HTR-8/SVneo (cell line): ENCODE measurements around the gene HBA1.
"Not testable (repeated sequence)": the region's sequence is repeated elsewhere in the genome, so short reads cannot be mapped to it uniquely, and the experiment has no call there.

Experiments used
- DNase-seq: peaks from one replicate; pipeline ENCODE4 v3.0.0; 2011; ENCODE audit warnings: low spot score, mixed read lengths; ENCODE audit not compliant: insufficient read length
- FAIRE-seq: peaks from 2 replicates; lab custom pipeline; 2011; peaks lifted over from hg19 to GRCh38; lab: Jason Lieb, UNC

Gene HBA1

GRCh38 chr16:176477-177382 lies at the start of gene HBA1:
Gene HBA1, plus strand, starts transcription at chr16:176680. Its CDS starts 37 bp downstream, at chr16:176717.
- DNase-seq, FAIRE-seq: not testable (repeated sequence)

GRCh38 chr16:129075-129474 lies 47.4 kb upstream of the HBA1 start:
- DNase-seq (no peak), FAIRE-seq (no peak)

GRCh38 chr16:130533-131173 lies 45.8 kb upstream of the HBA1 start:
- no peak for FAIRE-seq

GRCh38 chr16:132120-132519 lies 44.4 kb upstream of the HBA1 start:
- no peak for DNase-seq
- no peak for FAIRE-seq

More at GRCh38 chr16:130533-131173, 45.8 kb upstream of the HBA1 start:
- no peak for DNase-seq

GRCh38 chr16:133716-134115 lies 42.8 kb upstream of the HBA1 start:
- no peak for DNase-seq
- FAIRE-seq: no peak

GRCh38 chr16:138049-138417 lies 38.4 kb upstream of the HBA1 start:
- DNase-seq (no peak), FAIRE-seq (no peak)

- no peak for DNase-seq
- no peak for FAIRE-seq
These were observed 36.2 kb upstream of the HBA1 start for GRCh38 chr16:140175-140857.

- FAIRE-seq: no peak
- no peak for DNase-seq
These were observed 34.0 kb upstream of the HBA1 start for GRCh38 chr16:142405-142967.

- DNase-seq (no peak), FAIRE-seq (no peak)
These were observed 33.4 kb upstream of the HBA1 start for GRCh38 chr16:143047-143446.

- FAIRE-seq (no peak), DNase-seq (no peak)
These were observed 33.0 kb upstream of the HBA1 start for GRCh38 chr16:143456-143855.

GRCh38 chr16:144797-145252 lies 31.7 kb upstream of the HBA1 start:
- no peak for DNase-seq
- no peak for FAIRE-seq

- DNase-seq (no peak), FAIRE-seq (no peak)
These were observed 29.8 kb upstream of the HBA1 start for GRCh38 chr16:146646-147045.

- FAIRE-seq: peak; percentile 4
These were observed 27.3 kb upstream of the HBA1 start for GRCh38 chr16:149024-149660.

GRCh38 chr16:152141-153128 lies 24.0 kb upstream of the HBA1 start, which contains the start of gene HBZ:
Gene HBZ, plus strand, starts transcription at chr16:152644. Its CDS starts 266 bp downstream, at chr16:152910.
- DNase-seq: no peak
- peak; percentile 62 for FAIRE-seq

More at GRCh38 chr16:149024-149660, 27.3 kb upstream of the HBA1 start:
- DNase-seq: peak; percentile 60

- FAIRE-seq, DNase-seq: not testable (repeated sequence)
These were observed 23.4 kb upstream of the HBA1 start for GRCh38 chr16:153129-153521.

- FAIRE-seq: peak; percentile 60
These were observed 22.8 kb upstream of the HBA1 start for GRCh38 chr16:153550-154216.

GRCh38 chr16:154217-155030 lies 22.1 kb upstream of the HBA1 start:
- DNase-seq: peak; percentile 63
- peak; percentile 76 for FAIRE-seq

More at GRCh38 chr16:153550-154216, 22.8 kb upstream of the HBA1 start:
- DNase-seq: not testable (repeated sequence)
